NCI-H2196 treated with DMSO at 0.1 percent for 48 hours (cell line): ENCODE results near the gene MRAP2.
A peak's percentile ranks its signal among the peaks of the same experiment; 100 is the strongest.
"Not testable (repeated sequence)": the region's sequence is repeated elsewhere in the genome, so short reads cannot be mapped to it uniquely, and the experiment has no call there.

Source experiments
- DNase-seq: peaks from one replicate; lab custom pipeline; 2025; ENCODE audit not compliant: unreplicated experiment; lab: John Stamatoyannopoulos, UW

The MRAP2 gene

GRCh38 chr6:84027340-84028181, 6.0 kb upstream of the MRAP2 start:
- DNase-seq, result peak; percentile 76

GRCh38 chr6:84028350-84028749, 5.2 kb upstream of the MRAP2 start:
- no peak for DNase-seq

GRCh38 chr6:84032000-84032399, 1.6 kb upstream of the MRAP2 start:
- not testable (repeated sequence) for DNase-seq

GRCh38 chr6:84035484-84035883, 1.9 kb downstream of the MRAP2 start:
- DNase-seq, result no peak

- no peak for DNase-seq
These were observed 4.0 kb downstream of the MRAP2 start for GRCh38 chr6:84037425-84038089.

GRCh38 chr6:84042603-84043002, 9.0 kb downstream of the MRAP2 start:
- no peak for DNase-seq

GRCh38 chr6:84043555-84043954, 10.0 kb downstream of the MRAP2 start:
- DNase-seq, result no peak

GRCh38 chr6:84046755-84047154, 13.2 kb downstream of the MRAP2 start:
- DNase-seq, result no peak

GRCh38 chr6:84048588-84048987, 15.0 kb downstream of the MRAP2 start:
- no peak for DNase-seq

GRCh38 chr6:84050408-84050807, 16.8 kb downstream of the MRAP2 start:
- no peak for DNase-seq

GRCh38 chr6:84052204-84052882, 18.8 kb downstream of the MRAP2 start:
- peak; percentile 68 for DNase-seq

- DNase-seq, result no peak
These were observed 19.3 kb downstream of the MRAP2 start for GRCh38 chr6:84052883-84053241.

GRCh38 chr6:84055647-84056046, 22.1 kb downstream of the MRAP2 start:
- DNase-seq, result no peak

- DNase-seq, result no peak
These were observed 24.3 kb downstream of the MRAP2 start for GRCh38 chr6:84057908-84058307.

- no peak for DNase-seq
These were observed 25.5 kb downstream of the MRAP2 start for GRCh38 chr6:84059082-84059481.

- DNase-seq, result no peak
These were observed 27.6 kb downstream of the MRAP2 start for GRCh38 chr6:84061174-84061573.

GRCh38 chr6:84061613-84062398, 28.2 kb downstream of the MRAP2 start:
- no peak for DNase-seq

- no peak for DNase-seq
These were observed 29.1 kb downstream of the MRAP2 start for GRCh38 chr6:84062519-84063154.

- DNase-seq, result no peak
These were observed 32.2 kb downstream of the MRAP2 start for GRCh38 chr6:84065693-84066290.

- DNase-seq, result no peak
These were observed 33.0 kb downstream of the MRAP2 start for GRCh38 chr6:84066536-84066935.
